H9 (cell line): Measurements from ENCODE around the gene TMEFF2. TPM values are rescaled to one million over a fixed set of nuclear protein-coding genes. Genes with fewer than 3 reads are reported as not detected.

Experiments
- DNase-seq: peaks from one replicate; pipeline ENCODE4 v3.0.0-alpha.2; 2017
- H2AFZ ChIP-seq: one replicate; pipeline ENCODE4 v1.6.1; 2013; ENCODE audit warnings: mild to moderate bottlenecking, low read length, control low read depth, moderate library complexity
- H2AK5ac ChIP-seq: 2 replicates; pipeline ENCODE4 v1.6.1; 2013; ENCODE audit warnings: low read length, control low read depth, mixed read lengths; ENCODE audit not compliant: insufficient read length
- H2BK120ac ChIP-seq: one replicate; pipeline ENCODE4 v1.6.1; 2013; ENCODE audit warnings: low read depth, mild to moderate bottlenecking, low read length, control low read depth, inconsistent platforms; ENCODE audit not compliant: poor library complexity, severe bottlenecking
- H2BK12ac ChIP-seq: 2 replicates; pipeline ENCODE4 v1.6.1; 2013; ENCODE audit warnings: low read length, control low read depth, mixed read lengths, low read depth; ENCODE audit not compliant: insufficient read length
- H2BK15ac ChIP-seq: 2 replicates; pipeline ENCODE4 v1.6.1; 2013; ENCODE audit warnings: low read depth, low read length, control low read depth
- H2BK20ac ChIP-seq: one replicate; pipeline ENCODE4 v1.6.1; 2013; ENCODE audit warnings: low read depth, mild to moderate bottlenecking, low read length, control low read depth, inconsistent platforms; ENCODE audit not compliant: poor library complexity, severe bottlenecking
- H2BK5ac ChIP-seq: 2 replicates; pipeline ENCODE4 v1.6.1; 2013; ENCODE audit warnings: low read length, control low read depth, mixed read lengths; ENCODE audit not compliant: insufficient read length
- H3K14ac ChIP-seq: 2 replicates; pipeline ENCODE4 v1.6.1; 2013; ENCODE audit warnings: low read length, control low read depth; ENCODE audit not compliant: insufficient read depth
- H3K18ac ChIP-seq: 2 replicates; pipeline ENCODE4 v1.6.1; 2013; ENCODE audit warnings: low read depth, mild to moderate bottlenecking, mixed read lengths, low read length, control low read depth; ENCODE audit not compliant: insufficient read length
- H3K23ac ChIP-seq: 2 replicates; pipeline ENCODE4 v1.6.1; 2013; ENCODE audit warnings: low read length, control low read depth, mixed read lengths, low read depth; ENCODE audit not compliant: insufficient read length
- H3K23me2 ChIP-seq: 2 replicates; pipeline ENCODE4 v1.6.1; 2013; ENCODE audit warnings: low read depth, mild to moderate bottlenecking, mixed read lengths, low read length, control low read depth; ENCODE audit not compliant: insufficient read length, poor library complexity, severe bottlenecking
- H3K27ac ChIP-seq: 2 replicates; pipeline ENCODE4 v1.5.1; 2013; ENCODE audit warnings: low read length, control low read depth, mixed read lengths, low read depth; ENCODE audit not compliant: insufficient read length
- H3K27me3 ChIP-seq: 2 replicates; pipeline ENCODE4 v1.6.1; 2013; ENCODE audit warnings: low read length, control low read depth, inconsistent platforms; ENCODE audit not compliant: insufficient read depth
- H3K4ac ChIP-seq: 2 replicates; pipeline ENCODE4 v1.6.1; 2013; ENCODE audit warnings: low read depth, mild to moderate bottlenecking, control low read depth, inconsistent platforms, low read length, moderate library complexity
- H3K4me1 ChIP-seq: 2 replicates; pipeline ENCODE4 v1.6.1; 2013; ENCODE audit warnings: low read length, control low read depth, inconsistent platforms; ENCODE audit not compliant: insufficient read depth
- H3K4me2 ChIP-seq: 2 replicates; pipeline ENCODE4 v1.6.1; 2013; ENCODE audit warnings: low read length, control low read depth, mixed read lengths; ENCODE audit not compliant: insufficient read length, insufficient read depth
- H3K56ac ChIP-seq: 2 replicates; pipeline ENCODE4 v1.6.1; 2013; ENCODE audit warnings: low read depth, mild to moderate bottlenecking, mixed read lengths, low read length, control low read depth; ENCODE audit not compliant: insufficient read length
- H3K79me1 ChIP-seq: 2 replicates; pipeline ENCODE4 v1.6.1; 2013; ENCODE audit warnings: low read depth, mild to moderate bottlenecking, moderate library complexity, low read length, control low read depth, inconsistent platforms; ENCODE audit not compliant: insufficient read depth, poor library complexity, severe bottlenecking
- H3K79me2 ChIP-seq: 2 replicates; pipeline ENCODE4 v1.6.1; 2013; ENCODE audit warnings: low read length, control low read depth, inconsistent platforms; ENCODE audit not compliant: insufficient read depth
- H3K9ac ChIP-seq: 2 replicates; pipeline ENCODE4 v1.6.1; 2013; ENCODE audit warnings: low read length, control low read depth, mixed read lengths; ENCODE audit not compliant: insufficient read length; ENCODE audit errors: extremely low read depth
- H3K9me3 ChIP-seq: one replicate; pipeline ENCODE4 v1.6.1; 2013; ENCODE audit warnings: low read depth, low read length, inconsistent platforms; ENCODE audit not compliant: control insufficient read depth
- H3T11ph ChIP-seq: one replicate; pipeline ENCODE4 v1.6.1; 2013; ENCODE audit warnings: mild to moderate bottlenecking, low read length, control low read depth, inconsistent platforms
- H4K20me1 ChIP-seq: one replicate; pipeline ENCODE4 v1.6.1; 2013; ENCODE audit not compliant: control insufficient read depth, insufficient read length, insufficient read depth
- H4K5ac ChIP-seq: 2 replicates; pipeline ENCODE4 v1.6.1; 2013; ENCODE audit warnings: low read depth, mild to moderate bottlenecking, mixed read lengths, low read length, control low read depth; ENCODE audit not compliant: insufficient read length
- H4K8ac ChIP-seq: replicated peaks from 2 replicates; pipeline ENCODE4 v1.6.1; 2013; ENCODE audit warnings: low read length, control low read depth, mixed read lengths, low read depth; ENCODE audit not compliant: insufficient read length
- H4K91ac ChIP-seq: 2 replicates; pipeline ENCODE4 v1.6.1; 2013; ENCODE audit warnings: low read depth, mild to moderate bottlenecking, moderate library complexity, mixed read lengths, low read length, control low read depth; ENCODE audit not compliant: insufficient read length
- H3K27ac Mint-ChIP-seq, 3 experiments: 2 replicates in 2 of 3; 3 replicates in 1 of 3; pipeline ENCODE4 v1.8.0; 2020 to 2021; ENCODE audit warnings: mixed read lengths in 3 of 3, mild to moderate bottlenecking in 1 of 3, moderate library complexity in 1 of 3
- H3K27me3 Mint-ChIP-seq: 2 replicates; pipeline ENCODE4 v1.8.0; 2021; ENCODE audit warnings: low read depth, mild to moderate bottlenecking, moderate library complexity, mixed read lengths
- H3K36me3 Mint-ChIP-seq, 3 experiments: 2 replicates in 2 of 3; 3 replicates in 1 of 3; pipeline ENCODE4 v1.8.0; 2020 to 2021; ENCODE audit warnings: low read depth in 3 of 3, mixed read lengths in 3 of 3; ENCODE audit not compliant: insufficient read depth in 1 of 3
- H3K4me1 Mint-ChIP-seq, 2 experiments: 2 replicates each; pipeline ENCODE4 v1.8.0; 2020; ENCODE audit warnings: mixed read lengths in 2 of 2
- H3K4me3 Mint-ChIP-seq, 2 experiments: 2 replicates in 1 of 2; 3 replicates in 1 of 2; pipeline ENCODE4 v1.8.0; 2020 to 2021; ENCODE audit warnings: mild to moderate bottlenecking in 2 of 2, mixed read lengths in 2 of 2, moderate library complexity in 1 of 2
- H3K9me3 Mint-ChIP-seq, 2 experiments: 2 replicates in 1 of 2; 3 replicates in 1 of 2; pipeline ENCODE4 v1.8.0; 2020; ENCODE audit warnings: mild to moderate bottlenecking in 2 of 2, mixed read lengths in 2 of 2, moderate library complexity in 1 of 2
- WGBS: extraction: QIAGEN DNeasy Blood & Tissue Kit; methylation state at CpG from one replicate; pipeline ENCODE4 v1.1.7; 2013; ENCODE audit warnings: missing lambda C conversion rate, low lambda C conversion rate, mixed read lengths; ENCODE audit not compliant: insufficient read length; ENCODE audit errors: extremely low coverage; 5-methylcytosine and 5-hydroxymethylcytosine counted together
- total RNA-seq: library from RNA; stranded (reverse); gene quantifications from 2 replicates; pipeline ENCODE4 v1.2.1, GENCODE V29; 2021
- TF ChIP-seq, protein P1 (sequence below): fragments of 200-600 bp; sonication (generic); conservative IDR thresholded peaks from 3 replicates; pipeline ENCODE4 v1.8.0; 2021; ENCODE audit warnings: antibody characterized with exemption, mild to moderate bottlenecking

TMEFF2 gene
- total RNA-seq, 1 experiment from 2014 or later: 0.39 TPM

DNA sequence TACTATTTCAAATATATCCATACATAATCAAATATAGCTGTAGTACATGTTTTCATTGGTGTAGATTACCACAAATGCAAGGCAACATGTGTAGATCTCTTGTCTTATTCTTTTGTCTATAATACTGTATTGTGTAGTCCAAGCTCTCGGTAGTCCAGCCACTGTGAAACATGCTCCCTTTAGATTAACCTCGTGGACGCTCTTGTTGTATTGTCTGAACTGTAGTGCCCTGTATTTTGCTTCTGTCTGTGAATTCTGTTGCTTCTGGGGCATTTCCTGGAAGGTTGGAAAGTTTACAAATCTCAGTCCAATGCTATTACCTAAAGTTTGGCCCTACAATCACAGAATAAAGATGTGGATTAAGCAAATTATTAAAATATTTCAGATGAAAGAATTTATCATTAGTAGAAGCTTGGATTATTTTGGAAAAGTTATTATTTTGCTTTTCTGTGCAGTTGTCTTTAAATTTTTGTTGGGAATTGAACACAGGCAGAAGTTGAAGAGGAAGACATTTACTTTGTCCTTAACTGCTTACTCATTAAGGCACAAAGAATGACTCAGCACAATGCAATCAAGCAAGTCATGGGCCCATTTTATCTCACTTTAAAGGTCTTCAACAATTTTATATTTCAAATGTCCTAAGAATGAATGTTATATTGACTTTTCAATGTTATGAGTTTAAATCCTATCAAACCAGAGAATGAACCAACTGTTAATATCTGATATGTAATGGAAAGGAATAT lies 244.4 kb downstream of the TMEFF2 start:
- Histone ChIP-seq H4K91ac (no peak overlapping the region), H3K4me2 (no peak overlapping the region)
- H3K4me3 Mint-ChIP-seq: no peak overlapping the region

More for the DNA sequence above, 244.4 kb downstream of the TMEFF2 start:
- Histone ChIP-seq H3K9me3 (no peaks in the 10 kb centered on the region), H3T11ph (no peak overlapping the region), H3K56ac (no peak overlapping the region), H3K9ac (no peak overlapping the region), H3K14ac (no peak overlapping the region), H3K4ac (no peak overlapping the region), H2BK120ac (no peak overlapping the region), H3K79me2 (no peaks in the 10 kb centered on the region), H3K79me1 (no peaks in the 10 kb centered on the region), H3K4me1 (no peaks in the 10 kb centered on the region), H2AFZ (no peak overlapping the region), H4K20me1 (no peaks in the 10 kb centered on the region), H3K27me3 (no peaks in the 10 kb centered on the region), H2BK5ac (no peak overlapping the region), H2AK5ac (no peak overlapping the region), H2BK12ac (no peak overlapping the region), H2BK20ac (no peak overlapping the region), H2BK15ac (no peak overlapping the region), H4K5ac (no peak overlapping the region), H3K27ac (no peak overlapping the region), H4K8ac (no peak overlapping the region), H3K23me2 (no peaks in the 10 kb centered on the region), H3K23ac (no peak overlapping the region), H3K18ac (no peak overlapping the region)
- no peaks in the 10 kb centered on the region for H3K9me3 Mint-ChIP-seq
- no CpG with 5 or more reads among the region's 3 CpGs for WGBS
- H3K36me3 Mint-ChIP-seq: no peaks in the 10 kb centered on the region
- no peaks in the 10 kb centered on the region for H3K27me3 Mint-ChIP-seq
- H3K4me1 Mint-ChIP-seq: no peaks in the 10 kb centered on the region
- TF ChIP-seq, protein P1, sequence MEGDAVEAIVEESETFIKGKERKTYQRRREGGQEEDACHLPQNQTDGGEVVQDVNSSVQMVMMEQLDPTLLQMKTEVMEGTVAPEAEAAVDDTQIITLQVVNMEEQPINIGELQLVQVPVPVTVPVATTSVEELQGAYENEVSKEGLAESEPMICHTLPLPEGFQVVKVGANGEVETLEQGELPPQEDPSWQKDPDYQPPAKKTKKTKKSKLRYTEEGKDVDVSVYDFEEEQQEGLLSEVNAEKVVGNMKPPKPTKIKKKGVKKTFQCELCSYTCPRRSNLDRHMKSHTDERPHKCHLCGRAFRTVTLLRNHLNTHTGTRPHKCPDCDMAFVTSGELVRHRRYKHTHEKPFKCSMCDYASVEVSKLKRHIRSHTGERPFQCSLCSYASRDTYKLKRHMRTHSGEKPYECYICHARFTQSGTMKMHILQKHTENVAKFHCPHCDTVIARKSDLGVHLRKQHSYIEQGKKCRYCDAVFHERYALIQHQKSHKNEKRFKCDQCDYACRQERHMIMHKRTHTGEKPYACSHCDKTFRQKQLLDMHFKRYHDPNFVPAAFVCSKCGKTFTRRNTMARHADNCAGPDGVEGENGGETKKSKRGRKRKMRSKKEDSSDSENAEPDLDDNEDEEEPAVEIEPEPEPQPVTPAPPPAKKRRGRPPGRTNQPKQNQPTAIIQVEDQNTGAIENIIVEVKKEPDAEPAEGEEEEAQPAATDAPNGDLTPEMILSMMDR: no peak
- DNase-seq: no peak
- no peak overlapping the region; a peak in 1 of 7 replicates for H3K27ac Mint-ChIP-seq
